Tibial nerve (tissue), 4 donors: Measurements from ENCODE around the gene OR7G1. TPM values are rescaled to one million over a fixed set of nuclear protein-coding genes. Genes with fewer than 3 reads are reported as not detected.

ENCODE experiments used
- DNase-seq, 2 donors: peaks; one replicate each; pipeline ENCODE4 v3.0.0-alpha.2; 2019; ENCODE audit warnings: low spot score in 2 of 2
- H3K27ac ChIP-seq, 4 donors: fragments of 200-600 bp; sonication (generic) in 3 of 4; one replicate each; pipeline ENCODE4 v1.5.1; 2017 to 2019; ENCODE audit warnings: mild to moderate bottlenecking in 1 of 4
- H3K27me3 ChIP-seq, 2 donors: fragments of 200-600 bp; sonication (generic) in 1 of 2; one replicate each; pipeline versions ENCODE4 v1.5.1 to v1.6.0; 2017 to 2019
- H3K36me3 ChIP-seq, 3 donors: fragments of 200-600 bp; sonication (generic); one replicate each; pipeline ENCODE4 v1.5.1; 2018 to 2019
- H3K4me1 ChIP-seq, 4 donors: fragments of 200-600 bp; sonication (generic) in 3 of 4; one replicate each; pipeline ENCODE4 v1.5.1; 2017 to 2019
- H3K4me3 ChIP-seq, 4 donors: fragments of 200-600 bp; sonication (generic) in 3 of 4; one replicate each; pipeline ENCODE4 v1.5.1; 2017 to 2019; ENCODE audit warnings: mild to moderate bottlenecking in 1 of 4, moderate library complexity in 1 of 4
- H3K9me3 ChIP-seq, 4 donors: fragments of 200-600 bp; sonication (generic) in 3 of 4; one replicate each; pipeline ENCODE4 v1.5.1; 2017 to 2019
- CTCF ChIP-seq, 5 experiments: fragments of 200-600 bp in 3 of 5; fragments of 450-650 bp in 2 of 5; sonication (generic) in 3 of 5; IDR thresholded peaks; one replicate each; pipeline ENCODE4 v1.5.1; 2016 to 2019; ENCODE audit warnings: antibody characterized with exemption in 5 of 5, mild to moderate bottlenecking in 3 of 5, moderate library complexity in 2 of 5
- EP300 ChIP-seq, 2 donors: sonication (generic); formaldehyde crosslinking; IDR thresholded peaks; one replicate each; pipeline ENCODE4 v1.6.1; 2017; ENCODE audit warnings: antibody characterized with exemption in 2 of 2, mild to moderate bottlenecking in 1 of 2
- POLR2A ChIP-seq, 2 donors: fragments of 450-650 bp; IDR thresholded peaks; one replicate each; pipeline ENCODE4 v1.6.1; 2017; ENCODE audit warnings: antibody characterized with exemption in 2 of 2, mild to moderate bottlenecking in 2 of 2, moderate library complexity in 2 of 2
- WGBS, 2 donors: methylation state at CpG; one replicate each; pipeline ENCODE4 v1.1.5; 2018; 5-methylcytosine and 5-hydroxymethylcytosine counted together
- total RNA-seq, 4 donors: library from RNA; depleted of rRNA; stranded (reverse); fragments of >200 nt; gene quantifications; one replicate each; pipeline ENCODE4 v1.1.0, GENCODE V29; 2016

OR7G1 gene
- total RNA-seq, 4 donors from 2014 or later: not detected

GRCh38 chr19:9130965-9131364 is 15.4 kb upstream of the OR7G1 start:
- no peak overlapping the region for H3K27ac ChIP-seq
- H3K9me3 ChIP-seq: no peaks in the 10 kb centered on the region
- no peak for DNase-seq
- 70 to 71% methylated on average over 1 of the region's 1 CpG for WGBS, 2 donors
- H3K36me3 ChIP-seq: no peaks in the 10 kb centered on the region
- H3K4me1 ChIP-seq: no peaks in the 10 kb centered on the region
- TF ChIP-seq EP300 (IDR thresholded peaks at IDR 0.05): no peak
- no peak for TF ChIP-seq POLR2A (IDR thresholded peaks at IDR 0.05)
- TF ChIP-seq CTCF (IDR thresholded peaks at IDR 0.05): no peak
- H3K27me3 ChIP-seq: no peaks in the 10 kb centered on the region
- H3K4me3 ChIP-seq: no peak overlapping the region

- TF ChIP-seq EP300 (IDR thresholded peaks at IDR 0.05) (no peak), CTCF (IDR thresholded peaks at IDR 0.05) (no peak), POLR2A (IDR thresholded peaks at IDR 0.05) (no peak)
- no peak overlapping the region for H3K4me3 ChIP-seq
- no peaks in the 10 kb centered on the region for H3K36me3 ChIP-seq
- no peaks in the 10 kb centered on the region for H3K27me3 ChIP-seq
- H3K9me3 ChIP-seq: no peaks in the 10 kb centered on the region
- no peaks in the 10 kb centered on the region for H3K4me1 ChIP-seq
- no peak for DNase-seq
- 67 to 71% methylated on average over 3 of the region's 3 CpGs for WGBS, 2 donors
- no peak overlapping the region for H3K27ac ChIP-seq
Observed at GRCh38 chr19:9128171-9128570, 12.6 kb upstream of the OR7G1 start.

GRCh38 chr19:9126900-9127405 is 11.4 kb upstream of the OR7G1 start, which contains the start of gene OR7G3:
OR7G3 (minus strand) TSS chr19:9126950; CDS start chr19:9126950, 0 bp downstream.
- DNase-seq: no peak
- Histone ChIP-seq H3K27me3 (no peaks in the 10 kb centered on the region), H3K4me3 (no peak within 1 kb of the TSS), H3K9me3 (no peaks in the 10 kb centered on the region), H3K27ac (no peak within 1 kb of the TSS), H3K36me3 (no peaks in the 10 kb centered on the region), H3K4me1 (no peaks in the 10 kb centered on the region)
- no peak for TF ChIP-seq CTCF (IDR thresholded peaks at IDR 0.05)
- TF ChIP-seq EP300 (IDR thresholded peaks at IDR 0.05): no peak
- TF ChIP-seq POLR2A (IDR thresholded peaks at IDR 0.05): no peak
- 87 to 98% methylated on average over 1 of the region's 1 CpG for WGBS, 2 donors

GRCh38 chr19:9116547-9116946 is 984 bp upstream of the OR7G1 start:
- no peaks in the 10 kb centered on the region for H3K4me1 ChIP-seq
- H3K27ac ChIP-seq: no peak overlapping the region
- H3K36me3 ChIP-seq: no peaks in the 10 kb centered on the region
- H3K9me3 ChIP-seq: peaks cover 0 to 7% (median 2%) of the 10 kb centered on the region in 4 donors
- no peak for TF ChIP-seq CTCF (IDR thresholded peaks at IDR 0.05)
- no peak for TF ChIP-seq POLR2A (IDR thresholded peaks at IDR 0.05)
- TF ChIP-seq EP300 (IDR thresholded peaks at IDR 0.05): no peak
- WGBS, 2 donors: 48 to 51% methylated on average over 5 of the region's 5 CpGs
- no peak for DNase-seq
- H3K27me3 ChIP-seq: no peaks in the 10 kb centered on the region
- H3K4me3 ChIP-seq: no peak overlapping the region

GRCh38 chr19:9109959-9110358 is 5.6 kb downstream of the OR7G1 start:
- Histone ChIP-seq H3K4me1 (no peaks in the 10 kb centered on the region), H3K36me3 (no peaks in the 10 kb centered on the region), H3K4me3 (no peak overlapping the region), H3K27ac (no peak overlapping the region), H3K9me3 (peaks cover 0 to 1% (median 0%) of the 10 kb centered on the region in 4 donors), H3K27me3 (no peaks in the 10 kb centered on the region)
- WGBS, 2 donors: 46 to 47% methylated on average over 2 of the region's 2 CpGs
- TF ChIP-seq POLR2A (IDR thresholded peaks at IDR 0.05) (no peak), EP300 (IDR thresholded peaks at IDR 0.05) (no peak), CTCF (IDR thresholded peaks at IDR 0.05) (no peak)
- DNase-seq: no peak
